ENCODE data around the gene LRAT.
"Not testable (repeated sequence)": the region's sequence is repeated elsewhere in the genome, so short reads cannot be mapped to it uniquely, and the experiment has no call there.

Gene LRAT

GRCh38 chr4:154743683-154744340 lies at the start of gene LRAT:
Gene LRAT, plus strand, starts transcription at chr4:154744000. Its CDS starts 327 bp downstream, at chr4:154744327.
- H3K9me3 Mint-ChIP-seq: no peaks in the 10 kb centered on the region

GRCh38 chr4:154707877-154708276 lies 35.9 kb upstream of the LRAT start:
- CTCF ChIA-PET: interaction anchor here (1.2 kb wide), 1 partner anchor 9 kb away, joined by 4 read pairs; no protein-coding TSS in a partner anchor
- H3K4me1 Mint-ChIP-seq: no peaks in the 10 kb centered on the region

More at GRCh38 chr4:154743683-154744340, at the start of gene LRAT:
- Mint-ChIP-seq H3K36me3 (no peaks in the 10 kb centered on the region), H3K27ac (peak within 1 kb of the TSS; percentile 8), H3K4me3 (peak within 1 kb of the TSS; percentile 77), H3K27me3 (peaks cover 67% of the 10 kb centered on the region), H3K4me1 (peaks cover 26% of the 10 kb centered on the region)
- peak; percentile 73 for DNase-seq
- CTCF ChIA-PET: interaction anchor here (0.6 kb wide), 1 partner anchor 106 kb away, joined by 3 read pairs; no protein-coding TSS in a partner anchor

DNA sequence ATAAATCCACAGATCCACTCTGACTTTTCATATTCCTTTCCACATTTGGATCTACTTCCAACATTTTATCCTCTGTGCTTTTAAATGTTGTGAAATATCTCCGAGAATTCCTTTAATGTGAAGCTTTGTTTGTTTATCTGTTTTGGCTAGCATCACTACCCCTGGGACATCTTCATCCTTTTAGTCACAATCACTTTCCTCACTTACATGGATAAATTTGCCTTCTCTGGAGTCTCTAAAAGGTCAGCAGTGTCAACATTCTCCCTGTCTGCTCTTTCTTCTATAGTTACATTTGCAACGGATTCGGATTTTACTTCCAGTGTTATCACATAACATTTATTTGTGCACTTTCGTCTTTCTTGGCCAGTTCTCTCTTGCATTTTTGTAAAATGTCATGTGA lies 34.2 kb upstream of the LRAT start:
- Mint-ChIP-seq H3K4me1 (no peaks in the 10 kb centered on the region), H3K9me3 (no peaks in the 10 kb centered on the region), H3K27ac (no peak overlapping the region), H3K4me3 (no peak overlapping the region), H3K27me3 (no peaks in the 10 kb centered on the region), H3K36me3 (no peaks in the 10 kb centered on the region)
- no peak for DNase-seq
- CTCF ChIA-PET: no interaction called here

More at GRCh38 chr4:154707877-154708276, 35.9 kb upstream of the LRAT start:
- no peak for DNase-seq
- Mint-ChIP-seq H3K4me3 (no peak overlapping the region), H3K27me3 (no peaks in the 10 kb centered on the region), H3K36me3 (no peaks in the 10 kb centered on the region), H3K9me3 (no peaks in the 10 kb centered on the region), H3K27ac (no peak overlapping the region)

DNA sequence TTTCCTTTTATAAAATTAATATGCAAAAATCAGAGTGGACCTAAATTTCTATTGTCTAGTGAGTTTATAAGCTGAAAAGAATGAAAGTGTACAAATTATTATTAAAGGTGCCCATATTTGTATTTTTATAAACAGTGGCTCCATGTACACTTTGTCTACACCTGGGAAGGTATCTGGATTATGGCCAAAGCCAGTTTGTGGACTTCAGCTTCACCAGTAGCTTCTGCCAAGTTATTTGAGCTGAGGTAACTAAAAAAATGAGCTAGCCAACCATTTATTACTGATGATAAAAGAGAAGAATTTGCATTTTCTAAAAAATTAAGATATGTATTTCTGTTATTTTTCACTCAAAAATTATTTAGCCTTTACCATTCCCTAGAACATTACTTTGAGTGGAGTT lies 32.3 kb upstream of the LRAT start:
- no peaks in the 10 kb centered on the region for H3K36me3 Mint-ChIP-seq
- CTCF ChIA-PET: no interaction called here
- no peak for DNase-seq
- no peaks in the 10 kb centered on the region for H3K9me3 Mint-ChIP-seq
- H3K27me3 Mint-ChIP-seq: no peaks in the 10 kb centered on the region
- no peaks in the 10 kb centered on the region for H3K4me1 Mint-ChIP-seq
- H3K4me3 Mint-ChIP-seq: no peak overlapping the region
- H3K27ac Mint-ChIP-seq: no peak overlapping the region

DNA sequence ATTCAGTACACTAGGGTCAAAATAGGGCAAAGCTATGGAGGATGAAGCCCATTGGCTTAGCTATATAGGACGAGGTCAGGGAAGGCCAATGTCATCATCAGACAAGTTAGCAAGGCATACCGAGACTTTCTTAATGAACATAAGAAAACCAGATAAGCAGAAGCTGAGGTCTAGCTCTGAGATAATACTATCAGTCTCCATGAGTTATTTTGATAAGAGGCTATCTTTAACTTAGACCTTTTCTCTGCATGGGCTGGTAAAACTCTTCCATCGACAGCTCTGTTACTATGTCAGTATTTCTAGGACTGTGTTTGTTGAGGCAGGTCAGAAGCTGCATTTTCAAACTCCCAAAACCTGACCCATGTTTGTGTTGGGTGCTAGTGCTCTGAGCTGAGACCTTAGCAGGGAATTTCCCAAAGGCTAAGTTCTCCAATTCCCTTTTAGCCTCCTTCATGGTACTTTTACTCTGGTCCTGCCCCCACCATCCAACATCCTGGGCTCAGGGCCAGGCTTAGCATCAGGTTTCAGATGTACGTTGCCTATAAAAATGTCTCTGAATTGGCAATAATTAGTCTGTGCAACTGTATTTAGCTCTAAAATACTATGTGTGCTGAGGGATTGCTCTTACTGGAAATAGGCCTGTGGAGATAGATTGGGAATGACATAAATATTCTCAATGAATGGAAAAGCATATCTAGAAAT lies 29.3 kb upstream of the LRAT start:
- H3K27ac Mint-ChIP-seq: no peak overlapping the region
- no peaks in the 10 kb centered on the region for H3K27me3 Mint-ChIP-seq
- H3K4me1 Mint-ChIP-seq: peaks cover 8% of the 10 kb centered on the region
- no peaks in the 10 kb centered on the region for H3K36me3 Mint-ChIP-seq
- no peak for DNase-seq
- no peak overlapping the region for H3K4me3 Mint-ChIP-seq
- CTCF ChIA-PET: no interaction called here
- H3K9me3 Mint-ChIP-seq: no peaks in the 10 kb centered on the region

- Mint-ChIP-seq H3K27ac (no peak overlapping the region), H3K27me3 (no peaks in the 10 kb centered on the region), H3K4me3 (no peak overlapping the region), H3K4me1 (peaks cover 13% of the 10 kb centered on the region), H3K36me3 (no peaks in the 10 kb centered on the region), H3K9me3 (no peaks in the 10 kb centered on the region)
- CTCF ChIA-PET: no interaction called here
- DNase-seq: no peak
These were observed 24.7 kb upstream of the LRAT start for GRCh38 chr4:154719087-154719486.

- H3K36me3 Mint-ChIP-seq: no peaks in the 10 kb centered on the region
- no peak overlapping the region for H3K4me3 Mint-ChIP-seq
- no peaks in the 10 kb centered on the region for H3K9me3 Mint-ChIP-seq
- peaks cover 13% of the 10 kb centered on the region for H3K4me1 Mint-ChIP-seq
- DNase-seq: no peak
- H3K27me3 Mint-ChIP-seq: no peaks in the 10 kb centered on the region
- H3K27ac Mint-ChIP-seq: no peak overlapping the region
- CTCF ChIA-PET: no interaction called here
These were observed 23.7 kb upstream of the LRAT start for GRCh38 chr4:154720123-154720522.

DNA sequence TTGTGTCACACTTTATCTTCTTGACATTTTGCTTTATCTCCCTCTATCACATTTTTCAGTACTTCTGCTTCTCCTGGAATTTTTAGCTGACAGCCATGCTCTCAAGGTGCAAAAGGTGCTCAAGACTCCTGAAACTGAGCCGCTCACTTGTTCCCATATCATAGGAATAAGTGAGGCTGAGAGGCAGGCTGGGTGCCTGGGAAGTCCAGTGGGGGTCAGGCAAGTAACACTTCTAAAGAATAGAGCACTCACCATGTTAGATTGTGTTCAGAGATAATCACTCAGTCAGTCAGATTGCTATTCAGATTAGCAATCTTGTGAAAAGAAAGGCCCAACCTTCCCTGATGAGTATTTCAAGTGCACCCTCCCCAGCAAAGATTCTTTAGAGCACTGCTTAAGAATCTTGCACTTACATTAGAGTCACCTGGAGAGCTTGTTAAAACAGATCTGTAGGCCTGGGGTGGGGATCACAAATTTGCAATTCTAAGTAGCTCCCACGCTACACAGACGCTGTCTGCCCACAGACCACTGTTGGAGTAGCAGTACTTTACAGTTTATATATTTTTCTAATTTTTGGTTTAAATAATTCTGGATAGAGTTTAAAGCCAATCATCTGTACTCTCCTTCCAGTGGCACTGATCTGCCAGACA lies 23.1 kb upstream of the LRAT start:
- Mint-ChIP-seq H3K27me3 (no peaks in the 10 kb centered on the region), H3K36me3 (no peaks in the 10 kb centered on the region), H3K27ac (no peak overlapping the region), H3K4me1 (peaks cover 13% of the 10 kb centered on the region), H3K4me3 (no peak overlapping the region), H3K9me3 (no peaks in the 10 kb centered on the region)
- CTCF ChIA-PET: no interaction called here
- no peak for DNase-seq

DNA sequence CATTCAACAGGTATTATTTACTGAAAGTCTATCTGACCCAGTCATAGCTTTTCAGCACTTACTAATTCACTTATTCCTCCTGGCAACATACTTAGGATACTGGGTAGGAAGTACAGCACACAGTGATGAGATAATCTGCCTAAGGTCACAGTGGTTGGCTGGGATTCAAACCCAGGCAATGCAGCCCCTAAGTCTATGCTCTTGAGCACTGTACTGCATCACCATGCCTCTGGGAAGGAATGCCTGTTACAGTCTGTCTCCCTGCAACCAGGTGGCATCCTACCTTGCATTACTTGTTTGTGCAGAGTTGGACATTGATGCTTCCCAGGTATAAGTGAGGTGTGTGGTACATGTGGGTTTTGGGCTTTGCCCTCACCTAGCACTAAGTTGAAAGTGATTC lies 21.5 kb upstream of the LRAT start:
- H3K36me3 Mint-ChIP-seq: no peaks in the 10 kb centered on the region
- H3K27me3 Mint-ChIP-seq: peaks cover 4% of the 10 kb centered on the region
- no peak overlapping the region for H3K27ac Mint-ChIP-seq
- H3K4me1 Mint-ChIP-seq: peaks cover 13% of the 10 kb centered on the region
- DNase-seq: no peak
- H3K9me3 Mint-ChIP-seq: no peaks in the 10 kb centered on the region
- CTCF ChIA-PET: no interaction called here
- H3K4me3 Mint-ChIP-seq: no peak overlapping the region

DNA sequence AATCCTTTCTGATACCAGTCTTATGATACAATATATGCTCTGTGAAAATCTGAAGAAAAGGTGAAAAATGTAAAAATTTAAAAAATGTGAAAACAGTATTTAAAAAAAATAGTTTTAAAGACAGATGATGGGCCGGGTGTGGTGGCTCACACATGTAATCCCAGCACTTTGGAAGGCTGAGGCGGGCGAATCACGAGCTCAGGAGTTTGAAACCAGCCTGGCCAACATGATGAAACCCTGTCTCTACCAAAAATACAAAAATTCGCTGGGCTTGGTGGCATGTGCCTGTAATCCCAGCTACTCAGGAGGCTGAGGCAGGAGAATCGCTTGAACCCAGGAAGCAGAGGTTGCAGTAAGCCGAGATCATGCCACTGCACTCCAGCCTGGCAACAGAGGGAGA lies 20.2 kb upstream of the LRAT start:
- H3K4me1 Mint-ChIP-seq: peaks cover 13% of the 10 kb centered on the region
- CTCF ChIA-PET, H3K27me3 Mint-ChIP-seq, H3K36me3 Mint-ChIP-seq, DNase-seq, H3K27ac Mint-ChIP-seq, H3K4me3 Mint-ChIP-seq, H3K9me3 Mint-ChIP-seq: not testable (repeated sequence)

- DNase-seq: no peak
- Mint-ChIP-seq H3K27ac (no peak overlapping the region), H3K9me3 (no peaks in the 10 kb centered on the region), H3K36me3 (no peaks in the 10 kb centered on the region), H3K27me3 (peaks cover 4% of the 10 kb centered on the region), H3K4me3 (no peak overlapping the region), H3K4me1 (no peaks in the 10 kb centered on the region)
- CTCF ChIA-PET: no interaction called here
These were observed 16.3 kb upstream of the LRAT start for GRCh38 chr4:154727540-154727939.

DNA sequence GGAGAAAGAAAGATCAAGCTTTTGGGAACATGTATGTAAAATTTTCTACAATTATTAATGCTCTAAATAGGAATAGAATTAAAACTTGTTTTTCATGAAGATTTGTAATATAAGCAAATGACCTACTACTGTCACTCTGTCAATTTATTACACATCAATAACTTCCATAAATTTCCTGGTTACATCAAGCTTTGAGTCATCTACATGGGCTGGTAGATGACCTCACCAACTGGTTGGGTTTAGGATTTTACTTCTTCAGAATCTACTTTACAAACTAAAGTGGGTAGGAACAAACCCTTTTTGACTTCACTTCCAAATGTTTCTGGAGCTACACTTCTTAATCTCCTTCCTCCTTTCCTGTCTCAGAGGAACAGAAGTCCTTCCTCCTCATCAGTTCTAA lies 12.0 kb upstream of the LRAT start:
- no peaks in the 10 kb centered on the region for H3K9me3 Mint-ChIP-seq
- H3K27ac Mint-ChIP-seq: no peak overlapping the region
- peaks cover 4% of the 10 kb centered on the region for H3K27me3 Mint-ChIP-seq
- H3K4me1 Mint-ChIP-seq: no peaks in the 10 kb centered on the region
- H3K4me3 Mint-ChIP-seq: no peak overlapping the region
- H3K36me3 Mint-ChIP-seq: no peaks in the 10 kb centered on the region
- CTCF ChIA-PET: no interaction called here
- DNase-seq: no peak

GRCh38 chr4:154732669-154733068 lies 11.1 kb upstream of the LRAT start:
- DNase-seq: no peak
- Mint-ChIP-seq H3K4me1 (no peaks in the 10 kb centered on the region), H3K27ac (no peak overlapping the region), H3K27me3 (peaks cover 4% of the 10 kb centered on the region), H3K9me3 (no peaks in the 10 kb centered on the region), H3K4me3 (no peak overlapping the region), H3K36me3 (no peaks in the 10 kb centered on the region)
- CTCF ChIA-PET: no interaction called here

- Mint-ChIP-seq H3K4me1 (peaks cover under 1% of the 10 kb centered on the region), H3K27me3 (peaks cover 24% of the 10 kb centered on the region)
- CTCF ChIA-PET: no interaction called here
These were observed 7.0 kb upstream of the LRAT start for GRCh38 chr4:154736770-154737169.

DNA sequence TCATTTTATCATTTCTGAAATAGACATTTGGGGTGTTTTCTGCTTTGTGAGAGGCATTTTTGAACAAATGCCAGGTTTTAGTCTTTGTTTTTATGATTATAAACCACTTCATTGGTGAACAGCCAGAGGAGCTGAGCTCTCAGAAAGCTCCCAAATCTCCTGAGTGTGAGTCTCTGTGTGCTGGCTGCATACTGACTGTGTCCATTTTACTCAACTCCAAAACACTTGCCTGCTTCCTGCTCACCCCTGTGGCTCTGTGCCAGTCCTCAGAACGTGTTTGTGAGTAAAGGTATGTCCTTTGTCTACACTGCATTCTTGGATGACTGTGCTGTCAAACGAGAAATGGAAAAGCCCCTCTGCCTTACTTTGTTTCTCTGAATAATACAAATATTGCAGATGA lies 5.4 kb upstream of the LRAT start:
- Mint-ChIP-seq H3K9me3 (no peaks in the 10 kb centered on the region), H3K27ac (no peak overlapping the region), H3K36me3 (no peaks in the 10 kb centered on the region), H3K27me3 (peaks cover 40% of the 10 kb centered on the region), H3K4me1 (peaks cover 14% of the 10 kb centered on the region), H3K4me3 (no peak overlapping the region)
- CTCF ChIA-PET: no interaction called here
- DNase-seq: no peak

More at GRCh38 chr4:154736770-154737169, 7.0 kb upstream of the LRAT start:
- DNase-seq: no peak
- no peak overlapping the region for H3K4me3 Mint-ChIP-seq
- no peaks in the 10 kb centered on the region for H3K9me3 Mint-ChIP-seq
- H3K27ac Mint-ChIP-seq: no peak overlapping the region
- H3K36me3 Mint-ChIP-seq: no peaks in the 10 kb centered on the region
